ENCODE data around the gene APCDD1L.

The APCDD1L gene

GRCh38 chr20:58482416-58482815 is 32.8 kb downstream of the APCDD1L start:
- no peak for DNase-seq

- no peak for DNase-seq
These were observed 33.6 kb downstream of the APCDD1L start for GRCh38 chr20:58481481-58482021.

- no peak for DNase-seq
These were observed 34.5 kb downstream of the APCDD1L start for GRCh38 chr20:58480551-58481336.

GRCh38 chr20:58479726-58480440 is 35.3 kb downstream of the APCDD1L start:
- DNase-seq = no peak

- no peak for DNase-seq
These were observed 36.9 kb downstream of the APCDD1L start for GRCh38 chr20:58478141-58478805.

- no peak for DNase-seq
These were observed 39.7 kb downstream of the APCDD1L start for GRCh38 chr20:58475466-58475865.

- no peak for DNase-seq
These were observed 41.5 kb downstream of the APCDD1L start for GRCh38 chr20:58473453-58474425.

GRCh38 chr20:58472273-58473018 is 42.8 kb downstream of the APCDD1L start:
- no peak for DNase-seq

GRCh38 chr20:58471193-58472164 is 43.7 kb downstream of the APCDD1L start:
- no peak for DNase-seq

- no peak for DNase-seq
These were observed 44.6 kb downstream of the APCDD1L start for GRCh38 chr20:58470336-58471192.

- no peak for DNase-seq
These were observed 45.6 kb downstream of the APCDD1L start for GRCh38 chr20:58469616-58470015.

- DNase-seq = no peak
These were observed 47.3 kb downstream of the APCDD1L start for GRCh38 chr20:58467572-58468527.

GRCh38 chr20:58466729-58467571 is 48.2 kb downstream of the APCDD1L start:
- no peak for DNase-seq

GRCh38 chr20:58466095-58466708 is 49.0 kb downstream of the APCDD1L start:
- DNase-seq = no peak

GRCh38 chr20:58464838-58465237 is 50.4 kb downstream of the APCDD1L start:
- no peak for DNase-seq

GRCh38 chr20:58463256-58463655 is 51.9 kb downstream of the APCDD1L start:
- no peak for DNase-seq

GRCh38 chr20:58461899-58462298 is 53.3 kb downstream of the APCDD1L start:
- no peak for DNase-seq

All from GF-D8 (cell line).